Right cardiac atrium (tissue), 5 donors: ENCODE results near the gene CSRNP3. TPM values are rescaled to one million over a fixed set of nuclear protein-coding genes. Genes with fewer than 3 reads are reported as not detected.

ENCODE experiments used
- ATAC-seq, 2 donors: fragments of 200-7000 bp; cut with Tn5 transposase; one replicate each; pipeline versions ENCODE4 v1.8.0 to v1.9.1; 2020; ENCODE audit warnings: moderate library complexity in 2 of 2, mild to moderate bottlenecking in 1 of 2
- DNase-seq, 3 donors: peaks; one replicate each; pipeline ENCODE4 v3.0.0-alpha.2; 2020
- H3K27ac ChIP-seq: one replicate; pipeline ENCODE4 v1.5.1; 2013; ENCODE audit warnings: mild to moderate bottlenecking, low read length, control low read depth, moderate library complexity
- H3K27me3 ChIP-seq: one replicate; pipeline ENCODE4 v1.6.1; 2013; ENCODE audit not compliant: control insufficient read depth, insufficient read depth
- H3K4me1 ChIP-seq: one replicate; pipeline ENCODE4 v1.6.1; 2013; ENCODE audit warnings: low read length; ENCODE audit not compliant: control insufficient read depth, insufficient read depth
- H3K4me3 ChIP-seq: one replicate; pipeline ENCODE4 v1.5.1; 2013; ENCODE audit warnings: low read length, control low read depth
- H3K9me3 ChIP-seq: one replicate; pipeline ENCODE4 v1.6.1; 2013; ENCODE audit warnings: low read length; ENCODE audit not compliant: control insufficient read depth
- WGBS: extraction: QIAGEN DNeasy Blood & Tissue Kit; methylation state at CpG from one replicate; pipeline ENCODE4 v1.1.7; 2013; 5-methylcytosine and 5-hydroxymethylcytosine counted together
- intact Hi-C, 4 donors: fragments of 100-400 bp; cut with DNase I; formaldehyde crosslinking; loops; one replicate each; pipeline versions ENCODE4 v1.11.0 to v1.14.0; 2022 to 2023
- polyA plus RNA-seq: library from polyadenylated mRNA; stranded (reverse); fragments of 200-250 nt; gene quantifications from one replicate; pipeline ENCODE4 v1.2.3, GENCODE V29; 2013
- total RNA-seq, 4 donors: library from RNA; stranded (reverse); fragmentation: NEBNext Ultra II Directional; extraction: Animal tissue kit (Norgen Biotek cat#: 25700); gene quantifications; one replicate each; pipeline ENCODE4 v1.2.1, GENCODE V29; 2021
- donor health status: healthy with polysubstance abuse.
- donor health status: DM: no; HTN: yes; CAD: no.
- donor health status: DM: no; HTN: no; CAD: no.
- donor health status: DM: no; HTN: yes; CAD: no; lungs with severe emphysema.
- donor health status: DM: yes; HTN: yes; CAD: no.

The CSRNP3 gene
- total and polyA plus RNA-seq, 5 donors: 1.6 to 9.6 (median 6.1) TPM

DNA sequence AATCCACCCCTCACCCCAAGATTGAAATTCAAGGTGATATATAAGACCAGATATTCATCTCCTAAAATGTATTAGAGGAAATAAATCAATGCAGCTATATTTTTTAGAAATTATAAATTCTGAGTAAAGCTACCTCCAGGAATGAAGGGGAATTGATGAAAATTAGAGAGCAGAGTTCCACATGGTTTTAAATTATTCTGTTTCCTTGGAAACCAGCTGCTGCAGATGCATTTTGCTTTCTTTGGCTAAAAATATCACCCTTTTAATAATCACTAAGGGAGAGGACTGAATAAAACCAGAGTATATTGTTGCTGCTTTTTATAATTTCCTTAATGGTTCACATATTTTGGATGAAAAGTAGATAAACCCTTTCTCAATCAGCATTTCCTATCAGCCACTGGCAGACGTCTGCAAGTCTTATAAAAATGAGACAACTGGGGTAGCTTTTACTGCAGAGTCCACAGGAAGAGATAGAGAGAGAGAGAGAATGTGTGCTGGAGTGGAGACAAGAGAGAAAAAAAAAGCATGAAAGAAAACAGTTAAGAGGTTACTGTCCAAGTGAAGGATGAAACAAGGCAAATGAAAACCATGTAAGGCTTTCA, 2.0 kb downstream of the CSRNP3 start:
- Histone ChIP-seq H3K9me3 (no peaks in the 10 kb centered on the region), H3K4me1 (no peaks in the 10 kb centered on the region), H3K27me3 (no peaks in the 10 kb centered on the region), H3K27ac (no peak overlapping the region), H3K4me3 (peak overlapping the region; percentile 25)
- no peak for DNase-seq
- 6% methylated on average over 1 of the region's 1 CpG for WGBS
- intact Hi-C loops: no loop called here
- no peak for ATAC-seq

DNA sequence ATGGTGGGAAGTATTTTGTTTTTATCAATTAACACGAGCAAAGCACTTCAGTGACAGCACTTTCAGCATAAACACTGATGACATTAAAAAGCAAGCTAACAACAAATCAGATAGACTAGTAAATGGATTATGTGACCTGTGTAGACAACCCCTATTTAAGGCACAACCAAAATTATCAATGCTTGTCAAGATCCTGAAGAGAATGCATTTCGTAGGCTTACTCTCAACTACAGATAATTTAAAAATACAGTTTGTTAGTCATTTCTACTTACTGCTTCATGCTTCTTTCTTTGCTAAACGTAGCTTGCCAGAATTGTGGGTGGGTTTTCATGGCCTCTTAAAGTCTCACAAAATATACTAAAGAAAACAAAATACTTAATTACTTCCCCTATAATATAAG, 3.4 kb downstream of the CSRNP3 start:
- WGBS: 46% methylated on average over 3 of the region's 3 CpGs
- Histone ChIP-seq H3K9me3 (no peaks in the 10 kb centered on the region), H3K4me1 (no peaks in the 10 kb centered on the region), H3K27ac (no peak overlapping the region), H3K4me3 (no peak overlapping the region), H3K27me3 (no peaks in the 10 kb centered on the region)
- DNase-seq: no peak
- ATAC-seq: no peak
- intact Hi-C loops: no loop called here

DNA sequence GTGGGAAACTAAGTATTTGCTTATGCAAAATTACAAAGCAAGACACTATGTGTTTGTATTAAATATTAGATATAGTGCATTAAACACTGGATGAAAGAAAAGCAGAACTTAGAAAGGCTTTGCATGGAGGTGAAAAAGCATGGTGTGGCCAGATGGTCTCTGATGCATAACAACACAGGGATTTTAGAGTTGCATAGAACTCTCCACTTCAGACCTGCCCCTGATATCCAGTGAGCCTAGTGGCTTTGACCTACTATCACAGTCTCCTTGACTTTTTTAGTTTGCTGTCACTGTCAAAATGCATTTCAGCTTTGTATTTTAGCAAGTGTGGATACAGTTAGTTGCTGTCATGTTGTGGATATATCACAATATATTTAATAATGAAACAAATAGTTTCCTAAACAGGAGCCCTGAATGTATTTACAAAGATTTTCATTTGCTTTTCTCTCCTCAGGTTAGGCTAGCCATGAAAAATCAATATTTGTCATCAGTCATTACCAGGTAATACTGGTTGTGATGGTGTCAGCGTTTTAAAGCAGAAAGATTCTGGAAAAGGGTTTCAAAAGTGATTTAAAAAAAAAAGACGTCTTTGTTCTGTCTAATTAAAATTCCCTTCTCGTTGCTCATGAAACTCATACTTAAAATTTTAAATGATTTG, 5.2 kb downstream of the CSRNP3 start:
- 73% methylated on average over 3 of the region's 3 CpGs for WGBS
- intact Hi-C loops: no loop called here

DNA sequence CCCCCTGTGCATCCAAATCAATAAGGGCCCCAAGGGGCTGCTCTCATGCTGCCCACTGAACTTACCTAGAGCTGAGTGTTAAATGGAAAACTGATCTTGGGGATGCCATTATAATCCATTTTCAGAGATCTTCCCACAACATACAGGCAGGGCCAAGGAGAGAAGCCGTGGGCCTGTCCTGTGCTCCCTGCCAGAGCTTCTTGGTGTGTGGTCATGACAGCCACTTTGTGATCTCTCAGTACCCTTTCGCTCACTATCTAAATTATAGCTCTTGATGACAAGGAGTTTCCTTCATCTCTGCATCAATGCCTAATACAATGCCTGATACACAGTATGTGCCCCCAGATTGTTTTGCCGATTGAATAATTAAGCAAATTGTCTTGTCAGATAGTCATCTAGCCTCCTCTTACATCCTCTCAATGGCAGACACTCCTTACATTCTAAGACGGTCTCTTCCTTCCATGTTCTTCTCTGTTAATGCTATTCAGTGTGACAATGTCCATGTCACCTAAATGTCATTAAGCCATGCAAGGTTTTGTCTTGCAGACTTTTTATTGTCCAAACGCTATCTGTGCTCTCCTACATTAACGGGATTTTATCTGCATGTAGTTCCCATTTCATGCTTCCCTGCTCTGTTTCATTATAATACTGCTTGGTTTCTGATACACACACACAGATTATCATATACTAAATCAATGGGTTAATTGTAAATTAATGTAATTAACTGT, 5.9 kb downstream of the CSRNP3 start:
- Histone ChIP-seq H3K9me3 (no peaks in the 10 kb centered on the region), H3K4me1 (peaks cover 2% of the 10 kb centered on the region), H3K4me3 (no peak overlapping the region), H3K27ac (no peak overlapping the region), H3K27me3 (no peaks in the 10 kb centered on the region)
- no peak for DNase-seq
- 85% methylated on average over 6 of the region's 6 CpGs for WGBS
- no peak for ATAC-seq
- intact Hi-C loops: no loop called here

More for the DNA sequence above, 5.2 kb downstream of the CSRNP3 start:
- peaks cover 2% of the 10 kb centered on the region for H3K4me1 ChIP-seq
- ATAC-seq (no peak), DNase-seq (no peak)
- H3K9me3 ChIP-seq: no peaks in the 10 kb centered on the region
- no peaks in the 10 kb centered on the region for H3K27me3 ChIP-seq
- no peak overlapping the region for H3K27ac ChIP-seq
- no peak overlapping the region for H3K4me3 ChIP-seq

DNA sequence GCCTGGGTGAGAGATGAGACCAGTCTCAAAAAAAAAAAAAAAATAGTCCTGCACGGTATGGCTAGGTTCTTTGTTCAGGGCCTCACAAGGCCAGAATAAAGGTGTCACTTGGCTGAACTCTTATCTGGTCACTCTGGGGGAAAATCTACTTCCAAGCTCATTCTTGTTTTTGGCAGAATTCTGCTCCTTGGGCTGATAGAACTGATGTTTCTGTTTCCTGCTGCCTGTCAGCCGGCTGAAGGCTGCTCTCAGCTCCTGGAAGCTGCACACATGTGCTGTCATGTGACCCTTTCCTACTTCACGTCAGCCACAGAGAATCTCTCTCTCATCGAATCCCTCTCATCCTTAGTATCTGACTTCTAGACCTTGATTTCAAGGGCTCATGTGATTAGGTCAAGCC, 10.4 kb downstream of the CSRNP3 start:
- 39% methylated on average over 4 of the region's 4 CpGs for WGBS
- no peaks in the 10 kb centered on the region for H3K27me3 ChIP-seq
- ATAC-seq: no peak
- no peak overlapping the region for H3K4me3 ChIP-seq
- H3K9me3 ChIP-seq: no peaks in the 10 kb centered on the region
- DNase-seq: peak in 2 of 3 donors; percentile 31 to 40
- intact Hi-C loops: no loop called here
- H3K27ac ChIP-seq: no peak overlapping the region
- peaks cover 2% of the 10 kb centered on the region for H3K4me1 ChIP-seq

DNA sequence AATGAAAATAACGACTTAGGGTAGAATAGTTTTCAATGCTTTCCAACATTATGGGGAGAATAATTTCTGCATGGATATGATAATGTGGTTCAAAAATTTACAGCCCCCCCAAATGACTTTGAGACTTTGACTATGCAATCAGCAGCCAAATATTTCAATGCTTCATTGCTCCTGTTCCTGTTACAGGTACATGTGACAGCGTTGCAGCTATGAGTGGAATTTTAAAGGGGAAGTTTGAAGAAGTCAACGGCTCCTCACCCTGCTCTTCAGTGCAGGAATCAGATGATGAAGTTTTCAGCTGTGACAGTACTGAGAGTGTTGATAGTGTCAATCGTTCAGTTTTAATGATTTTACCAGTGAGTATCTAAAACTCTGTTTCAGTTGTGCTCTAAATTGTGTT, 25.1 kb downstream of the CSRNP3 start:
- 71% methylated on average over 4 of the region's 4 CpGs for WGBS

DNA sequence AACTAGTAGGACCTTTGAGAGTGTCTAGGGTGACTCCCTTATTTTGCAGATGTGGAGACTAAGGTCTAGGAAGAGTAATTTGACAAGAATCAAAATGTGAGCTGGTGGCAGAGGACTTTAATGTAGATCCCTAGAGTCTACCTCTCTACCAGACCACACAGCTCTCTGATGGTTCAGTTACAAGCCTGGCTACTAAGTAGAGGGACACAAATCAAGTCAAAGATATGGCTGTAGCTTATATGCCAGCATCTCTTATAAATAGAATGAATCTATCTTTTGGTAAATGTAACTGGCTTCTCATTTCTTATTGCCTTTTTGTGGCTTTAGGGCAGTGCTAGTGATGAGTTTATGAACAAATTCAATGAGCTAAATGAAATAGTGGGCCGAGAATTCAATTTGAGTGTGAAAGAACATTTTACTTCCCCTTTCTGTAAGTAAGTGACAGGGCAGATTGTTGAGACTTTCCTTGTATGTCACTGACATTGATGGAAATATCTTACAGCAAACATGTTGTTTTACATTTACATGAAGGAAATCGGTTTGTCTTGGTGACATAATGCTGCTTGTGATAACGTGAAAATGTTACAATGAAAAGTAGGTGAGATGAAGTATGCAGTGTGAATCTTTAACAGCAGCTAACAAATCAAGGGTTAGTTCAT, 28.3 kb downstream of the CSRNP3 start:
- intact Hi-C loops: no loop called here
- WGBS: 70% methylated on average over 3 of the region's 3 CpGs
- H3K27ac ChIP-seq: no peak overlapping the region
- no peaks in the 10 kb centered on the region for H3K27me3 ChIP-seq
- DNase-seq (no peak), ATAC-seq (no peak)
- no peak overlapping the region for H3K4me3 ChIP-seq
- no peaks in the 10 kb centered on the region for H3K9me3 ChIP-seq
- H3K4me1 ChIP-seq: no peaks in the 10 kb centered on the region

More for the DNA sequence above, 25.1 kb downstream of the CSRNP3 start:
- DNase-seq (no peak), ATAC-seq (no peak)
- no peak overlapping the region for H3K27ac ChIP-seq
- H3K4me1 ChIP-seq: no peaks in the 10 kb centered on the region
- H3K4me3 ChIP-seq: no peak overlapping the region
- no peaks in the 10 kb centered on the region for H3K9me3 ChIP-seq
- intact Hi-C loops: no loop called here
- H3K27me3 ChIP-seq: no peaks in the 10 kb centered on the region

DNA sequence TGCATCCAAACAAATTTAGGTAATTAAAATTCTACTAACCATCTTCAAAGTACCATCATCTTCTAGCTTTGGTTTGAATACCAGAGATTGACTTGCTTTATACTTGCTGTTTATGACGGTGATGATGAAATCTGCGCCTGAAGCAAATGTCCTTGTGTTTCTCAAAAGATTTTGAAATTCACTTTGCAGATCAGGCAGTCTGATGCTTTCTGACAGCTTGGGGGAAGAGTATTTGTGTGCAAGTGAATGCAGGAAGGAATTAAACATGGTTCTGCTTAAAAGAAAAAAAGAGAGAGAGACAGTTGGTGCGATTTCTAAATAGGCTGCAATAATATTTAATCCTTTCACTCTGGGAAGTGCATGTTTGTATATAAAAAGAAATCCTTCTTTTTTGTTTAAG, 29.6 kb downstream of the CSRNP3 start:
- DNase-seq (no peak), ATAC-seq (no peak)
- H3K27ac ChIP-seq: no peak overlapping the region
- no peaks in the 10 kb centered on the region for H3K4me1 ChIP-seq
- intact Hi-C loops: no loop called here
- no peaks in the 10 kb centered on the region for H3K27me3 ChIP-seq
- no peaks in the 10 kb centered on the region for H3K9me3 ChIP-seq
- H3K4me3 ChIP-seq: no peak overlapping the region
- WGBS: 88% methylated on average over 3 of the region's 3 CpGs

DNA sequence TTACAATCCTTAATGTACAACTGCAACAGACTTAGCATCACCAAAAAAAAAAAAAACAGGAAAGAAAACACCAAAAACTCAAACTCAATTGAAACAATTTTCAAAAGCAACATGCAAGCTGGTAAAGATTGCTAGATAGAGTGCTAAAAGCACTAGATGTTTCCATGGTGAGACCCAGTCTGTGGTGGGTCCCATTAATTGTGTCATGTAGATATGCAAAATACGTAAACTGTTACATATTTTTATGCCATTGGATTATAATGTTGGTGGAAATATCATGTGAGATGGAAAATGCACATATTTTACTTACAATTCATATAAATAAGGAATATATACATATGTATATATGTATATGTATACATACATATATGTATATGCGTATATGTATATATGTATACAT, 30.5 kb downstream of the CSRNP3 start:
- no peaks in the 10 kb centered on the region for H3K9me3 ChIP-seq
- intact Hi-C loops: no loop called here
- DNase-seq (no peak), ATAC-seq (no peak)
- no peaks in the 10 kb centered on the region for H3K27me3 ChIP-seq
- H3K4me3 ChIP-seq: no peak overlapping the region
- 95% methylated on average over 2 of the region's 2 CpGs for WGBS
- H3K27ac ChIP-seq: no peak overlapping the region
- no peaks in the 10 kb centered on the region for H3K4me1 ChIP-seq

DNA sequence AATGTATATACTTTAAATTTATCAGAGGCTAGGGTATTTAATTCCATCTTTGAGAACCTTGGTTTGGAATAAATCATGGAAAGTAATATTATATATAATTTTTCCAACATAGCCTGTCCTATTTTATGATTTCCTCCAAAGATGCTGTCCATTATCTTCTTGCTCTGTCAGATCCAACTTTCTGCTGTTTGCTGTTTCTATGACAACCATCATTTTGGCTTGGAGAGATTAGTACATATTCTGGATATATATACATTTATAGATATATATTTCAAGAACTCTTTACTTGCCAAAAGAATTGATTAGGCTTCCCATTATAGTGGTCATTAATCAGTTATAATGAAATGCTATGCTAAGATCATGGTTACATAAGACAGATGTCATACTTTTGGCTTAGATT, 31.3 kb downstream of the CSRNP3 start:
- no peak for ATAC-seq
- H3K27ac ChIP-seq: no peak overlapping the region
- H3K9me3 ChIP-seq: no peaks in the 10 kb centered on the region
- intact Hi-C loops: no loop called here
- H3K4me3 ChIP-seq: no peak overlapping the region
- DNase-seq: no peak
- no peaks in the 10 kb centered on the region for H3K4me1 ChIP-seq
- no peaks in the 10 kb centered on the region for H3K27me3 ChIP-seq

DNA sequence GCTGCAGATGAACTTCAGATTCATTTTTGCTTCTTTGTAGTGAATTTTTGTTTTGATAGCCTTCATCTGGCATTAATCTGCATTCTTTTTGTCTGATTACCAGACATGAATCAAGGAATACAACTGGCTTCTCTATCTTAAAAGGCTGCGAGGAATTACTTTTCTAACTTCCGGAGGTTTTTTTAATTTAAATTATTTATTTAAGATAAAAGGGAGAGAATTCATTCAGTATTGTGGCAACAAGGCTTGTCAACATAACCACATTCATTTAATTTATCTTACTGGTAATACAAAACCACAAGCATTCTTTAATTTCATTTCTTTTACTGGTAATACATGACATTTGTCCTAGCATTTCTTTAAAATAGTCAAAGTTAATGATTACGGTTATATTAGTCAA, 36.0 kb downstream of the CSRNP3 start:
- intact Hi-C loops: no loop called here

More for the DNA sequence above, 36.0 kb downstream of the CSRNP3 start:
- no peaks in the 10 kb centered on the region for H3K27me3 ChIP-seq
- DNase-seq (no peak), ATAC-seq (no peak)
- no peaks in the 10 kb centered on the region for H3K4me1 ChIP-seq
- no peaks in the 10 kb centered on the region for H3K9me3 ChIP-seq
- 61% methylated on average over 3 of the region's 3 CpGs for WGBS
- H3K27ac ChIP-seq: no peak overlapping the region
- H3K4me3 ChIP-seq: no peak overlapping the region
